GM19372 (cell line): ENCODE measurements around the gene UBE2R2.
"Not testable (repeated sequence)": the region's sequence is repeated elsewhere in the genome, so short reads cannot be mapped to it uniquely, and the experiment has no call there.

Experiments used
- ATAC-seq: cut with Tn5 transposase; IDR thresholded peaks from one replicate; pipeline ENCODE4 v1.9.1; 2021; ENCODE audit warnings: mild to moderate bottlenecking, low read depth, moderate library complexity; ENCODE audit not compliant: unreplicated experiment

Gene UBE2R2

GRCh38 chr9:33797837-33798236 is 19.1 kb upstream of the UBE2R2 start:
- no peak for ATAC-seq

- ATAC-seq: no peak
Measured at GRCh38 chr9:33798545-33798944, 18.4 kb upstream of the UBE2R2 start.

- no peak for ATAC-seq
Measured at GRCh38 chr9:33799928-33800704, 16.8 kb upstream of the UBE2R2 start.

GRCh38 chr9:33800886-33801285 is 16.1 kb upstream of the UBE2R2 start:
- ATAC-seq: no peak

- not testable (repeated sequence) for ATAC-seq
Measured at GRCh38 chr9:33801943-33802500, 14.9 kb upstream of the UBE2R2 start.

- ATAC-seq: not testable (repeated sequence)
Measured at GRCh38 chr9:33804196-33804595, 12.8 kb upstream of the UBE2R2 start.

- ATAC-seq: not testable (repeated sequence)
Measured at GRCh38 chr9:33807156-33807555, 9.8 kb upstream of the UBE2R2 start.

- not testable (repeated sequence) for ATAC-seq
Measured at GRCh38 chr9:33808979-33809322, 8.0 kb upstream of the UBE2R2 start.

GRCh38 chr9:33809506-33809905 is 7.5 kb upstream of the UBE2R2 start:
- no peak for ATAC-seq

GRCh38 chr9:33813712-33814641 is 3.0 kb upstream of the UBE2R2 start:
- no peak for ATAC-seq

- no peak for ATAC-seq
Measured at GRCh38 chr9:33815781-33816180, 1.2 kb upstream of the UBE2R2 start.

GRCh38 chr9:33817327-33818166 is 587 bp downstream of the UBE2R2 start:
- peak; percentile 28 for ATAC-seq

GRCh38 chr9:33818167-33818846 is 1.3 kb downstream of the UBE2R2 start:
- peak; percentile 9 for ATAC-seq

GRCh38 chr9:33818847-33819500 is 2.0 kb downstream of the UBE2R2 start:
- no peak for ATAC-seq

- ATAC-seq: no peak
Measured at GRCh38 chr9:33820231-33820745, 3.3 kb downstream of the UBE2R2 start.

- ATAC-seq: no peak
Measured at GRCh38 chr9:33823801-33824200, 6.8 kb downstream of the UBE2R2 start.

- ATAC-seq: not testable (repeated sequence)
Measured at GRCh38 chr9:33827285-33827684, 10.3 kb downstream of the UBE2R2 start.

GRCh38 chr9:33829641-33830230 is 12.8 kb downstream of the UBE2R2 start:
- not testable (repeated sequence) for ATAC-seq
